A549 (cell line): Measurements from ENCODE around the gene PAPPA. TPM values are rescaled to one million over a fixed set of nuclear protein-coding genes. Genes with fewer than 3 reads are reported as not detected.
A peak's percentile ranks its signal among the peaks of the same experiment; 100 is the strongest.

Experiments used
- CBX8 ChIP-seq: fragments of 200-600 bp; sonication (generic); IDR thresholded peaks from 2 replicates; pipeline ENCODE4 v1.6.1; 2016
- CEBPB ChIP-seq, 2 experiments: fragments of >200 bp in 1 of 2; sonication (Bioruptor Twin) in 1 of 2; formaldehyde crosslinking in 1 of 2; IDR thresholded peaks; 2 replicates each; pipeline ENCODE4 v1.6.1; 2012 to 2016
- CHD4 ChIP-seq: fragments of 200-600 bp; sonication (generic); IDR thresholded peaks from 2 replicates; pipeline ENCODE4 v1.6.1; 2016; ENCODE audit warnings: antibody characterized with exemption, mild to moderate bottlenecking, borderline replicate concordance
- EHF ChIP-seq: fragments of 250-450 bp; sonication (Bioruptor Pico); IDR thresholded peaks from 2 replicates; pipeline ENCODE4 v1.5.0; 2020; ENCODE audit warnings: mild to moderate bottlenecking
- EHMT2 ChIP-seq: fragments of 200-600 bp; sonication (generic); IDR thresholded peaks from 2 replicates; pipeline ENCODE4 v1.6.1; 2016; ENCODE audit warnings: antibody characterized with exemption, low read depth, mild to moderate bottlenecking, moderate library complexity
- EP300 ChIP-seq, 2 experiments: fragments of >200 bp; sonication (Bioruptor Twin); formaldehyde crosslinking; IDR thresholded peaks; 2 replicates in 1 of 2; 3 replicates in 1 of 2; pipeline ENCODE4 v1.6.1; 2016 to 2017
- ESRRA ChIP-seq: fragments of 150-350 bp; IDR thresholded peaks from 2 replicates; pipeline ENCODE4 v1.6.1; 2014; ENCODE audit warnings: mild to moderate bottlenecking, low read length, borderline replicate concordance
- GATA3 ChIP-seq: IDR thresholded peaks from 2 replicates; pipeline ENCODE4 v1.6.1; 2012; ENCODE audit warnings: borderline replicate concordance
- HOXA7 ChIP-seq: fragments of 250-450 bp; sonication (Bioruptor Pico); IDR thresholded peaks from 2 replicates; pipeline ENCODE4 v1.5.0; 2020; ENCODE audit warnings: mild to moderate bottlenecking, moderate library complexity
- HOXB13 ChIP-seq: fragments of 250-450 bp; sonication (Bioruptor Pico); IDR thresholded peaks from 2 replicates; pipeline ENCODE4 v1.5.0; 2020; ENCODE audit warnings: low read depth, mild to moderate bottlenecking, moderate library complexity
- HOXB5 ChIP-seq: fragments of 250-450 bp; sonication (Bioruptor Pico); IDR thresholded peaks from 2 replicates; pipeline ENCODE4 v1.5.0; 2020; ENCODE audit warnings: mild to moderate bottlenecking, moderate library complexity
- JUN ChIP-seq, 2 experiments: fragments of >200 bp; sonication (Bioruptor Twin); formaldehyde crosslinking; IDR thresholded peaks; 2 replicates in 1 of 2; 3 replicates in 1 of 2; pipeline ENCODE4 v1.6.1; 2016 to 2017
- JUNB ChIP-seq: fragments of >200 bp; sonication (Bioruptor Twin); formaldehyde crosslinking; IDR thresholded peaks from 2 replicates; pipeline ENCODE4 v1.6.1; 2016
- KDM5A ChIP-seq: fragments of 200-600 bp; sonication (generic); IDR thresholded peaks from 2 replicates; pipeline ENCODE4 v1.6.1; 2016; ENCODE audit warnings: antibody characterized with exemption, mild to moderate bottlenecking
- MYC ChIP-seq: IDR thresholded peaks from 2 replicates; pipeline ENCODE4 v1.6.1; 2012; ENCODE audit warnings: mild to moderate bottlenecking, inconsistent platforms, low read length, improper control_type of control experiment, borderline replicate concordance
- NFE2L2 ChIP-seq: fragments of 150-350 bp; conservative IDR thresholded peaks from 2 replicates; pipeline ENCODE4 v1.6.1; 2014; ENCODE audit warnings: low read length
- PHF8 ChIP-seq: fragments of 200-600 bp; sonication (generic); IDR thresholded peaks from 2 replicates; pipeline ENCODE4 v1.6.1; 2016; ENCODE audit warnings: low read depth, mild to moderate bottlenecking, antibody characterized with exemption, moderate library complexity, borderline replicate concordance
- POLR2AphosphoS2 ChIP-seq: conservative IDR thresholded peaks from 2 replicates; pipeline ENCODE4 v1.6.1; 2012; ENCODE audit warnings: low read length, improper control_type of control experiment, inconsistent platforms
- RAD21 ChIP-seq, 2 experiments: fragments of >200 bp in 1 of 2; sonication (Bioruptor Twin) in 1 of 2; formaldehyde crosslinking in 1 of 2; IDR thresholded peaks in 1 of 2; conservative IDR thresholded peaks in 1 of 2; 2 replicates in 1 of 2; 3 replicates in 1 of 2; pipeline ENCODE4 v1.6.1; 2012 to 2018; ENCODE audit warnings: inconsistent platforms in 1 of 2
- RARB ChIP-seq: fragments of 250-450 bp; sonication (Bioruptor Pico); IDR thresholded peaks from 2 replicates; pipeline ENCODE4 v1.8.0; 2021; ENCODE audit warnings: mild to moderate bottlenecking, moderate library complexity
- RNF2 ChIP-seq: fragments of 200-600 bp; sonication (generic); IDR thresholded peaks from 2 replicates; pipeline ENCODE4 v1.6.1; 2016; ENCODE audit warnings: low read depth, mild to moderate bottlenecking, antibody characterized with exemption, moderate library complexity, borderline replicate concordance
- SMC3 ChIP-seq: fragments of >200 bp; sonication (Bioruptor Twin); formaldehyde crosslinking; IDR thresholded peaks from 3 replicates; pipeline ENCODE4 v1.6.1; 2018; ENCODE audit warnings: inconsistent platforms
- SREBF2 ChIP-seq: fragments of 450-650 bp; IDR thresholded peaks from 2 replicates; pipeline ENCODE4 v1.6.1; 2014; ENCODE audit warnings: mild to moderate bottlenecking, moderate library complexity
- TFCP2L1 ChIP-seq: fragments of 250-450 bp; sonication (Bioruptor Pico); IDR thresholded peaks from 2 replicates; pipeline ENCODE4 v1.5.0; 2021; ENCODE audit warnings: mild to moderate bottlenecking
- USF2 ChIP-seq: fragments of 450-650 bp; IDR thresholded peaks from 2 replicates; pipeline ENCODE4 v1.6.1; 2014; ENCODE audit warnings: antibody characterized with exemption
- ZNF302 ChIP-seq: fragments of 250-450 bp; sonication (Bioruptor Pico); IDR thresholded peaks from 2 replicates; pipeline ENCODE4 v1.9.0; 2021; ENCODE audit warnings: inconsistent platforms, mild to moderate bottlenecking, moderate library complexity
- polyA plus RNA-seq, 4 experiments: library from polyadenylated mRNA; depleted of rRNA in 3 of 4; stranded (reverse); fragments of >200 nt; fragmentation: RNase III in 1 of 4; extraction: RNeasy Plus Mini Kit Qiagen cat#74134 plus additional on column Dnase treatment in 1 of 4; gene quantifications; 2 replicates in 3 of 4; 3 replicates in 1 of 4; pipeline ENCODE4 v1.2.3, GENCODE V29; 2011 to 2017
- TF ChIP-seq, protein P1 (sequence below): fragments of >200 bp; sonication (Bioruptor Twin); formaldehyde crosslinking; IDR thresholded peaks from 2 replicates; pipeline ENCODE4 v1.6.1; 2016
- TF ChIP-seq, protein P2 (sequence below): fragments of 200-600 bp; sonication (generic); IDR thresholded peaks from 2 replicates; pipeline ENCODE4 v1.6.1; 2016; ENCODE audit warnings: antibody characterized with exemption, mild to moderate bottlenecking, moderate library complexity

PAPPA gene
- polyA plus RNA-seq, 2 of the 4 experiments (the other 2 are of a cell fraction): 40.0 to 127 TPM

DNA sequence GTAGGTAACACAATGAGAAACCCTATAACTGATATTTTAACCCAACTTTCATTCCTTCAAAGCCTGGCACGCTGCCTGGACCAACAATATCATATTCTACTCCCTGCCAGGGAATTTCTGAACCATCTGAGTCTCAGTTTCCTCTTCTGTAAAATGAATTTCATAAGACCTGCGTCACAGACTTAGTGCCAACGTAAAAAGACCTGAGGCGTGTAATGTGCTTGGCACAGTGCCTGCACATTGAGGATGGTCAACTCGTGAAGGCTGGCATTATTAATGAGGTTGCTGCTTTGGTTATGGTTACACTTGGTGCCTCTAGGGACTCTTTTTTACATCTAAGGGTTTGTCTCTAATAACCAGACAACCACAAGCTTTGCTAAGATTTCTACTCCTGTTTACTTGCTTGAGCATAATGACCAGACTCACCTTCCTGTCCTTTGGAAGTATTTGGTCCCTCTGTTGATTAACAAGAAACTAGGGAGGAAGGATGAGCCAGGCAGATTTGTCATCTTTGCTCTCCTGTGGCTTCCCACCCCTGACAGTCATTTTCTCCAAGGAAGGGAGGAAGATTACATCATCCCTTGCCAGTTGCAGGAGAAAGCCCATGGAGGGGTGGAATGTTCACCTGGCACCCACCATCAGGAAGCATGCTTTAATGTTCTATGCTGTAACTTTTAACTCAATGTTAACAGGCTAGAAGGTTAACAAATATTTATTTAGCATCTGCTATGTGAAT, 79.0 kb downstream of the PAPPA start (continued):
- TF ChIP-seq JUNB: peak; percentile 91
- 0 out of 2 replicates have a peak, but pooled peaks have one; percentile 73 for TF ChIP-seq EHF
- no peak for TF ChIP-seq MYC
- no peak for TF ChIP-seq CHD4
- TF ChIP-seq JUN (IDR thresholded peaks at IDR 0.05): peak; percentile 89 to 93
- no peak for TF ChIP-seq USF2
- no peak for TF ChIP-seq TFCP2L1 (CRISPR knock-in tag)
- no peak for TF ChIP-seq RNF2
- peak; percentile 89 for TF ChIP-seq RARB (CRISPR knock-in tag)
- peak; percentile 74 for TF ChIP-seq HOXA7 (CRISPR knock-in tag)
- TF ChIP-seq CBX8: no peak
- no peak for TF ChIP-seq PHF8
- TF ChIP-seq SREBF2: no peak
- TF ChIP-seq EP300 (IDR thresholded peaks at IDR 0.05): peak; percentile 92 to 98
- TF ChIP-seq RAD21 (conservative IDR thresholded peaks at IDR 0.05 in 1 of 2, IDR thresholded peaks at IDR 0.05 in 1 of 2): peak; percentile 25 to 33; a peak in 4 of 5 replicates
- TF ChIP-seq SMC3: peak; percentile 43
- TF ChIP-seq NFE2L2: 0 out of 2 replicates have a peak, but pooled peaks have one; percentile 10
- peak; percentile 97 for TF ChIP-seq GATA3
- TF ChIP-seq, protein P1, sequence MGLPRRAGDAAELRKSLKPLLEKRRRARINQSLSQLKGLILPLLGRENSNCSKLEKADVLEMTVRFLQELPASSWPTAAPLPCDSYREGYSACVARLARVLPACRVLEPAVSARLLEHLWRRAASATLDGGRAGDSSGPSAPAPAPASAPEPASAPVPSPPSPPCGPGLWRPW: peak; percentile 53; the same call in 1 of the 2 replicates
- no peak for TF ChIP-seq ZNF302 (CRISPR knock-in tag)
- TF ChIP-seq POLR2AphosphoS2: no peak
- TF ChIP-seq ESRRA: no peak
- no peak for TF ChIP-seq KDM5A
- TF ChIP-seq CEBPB (IDR thresholded peaks at IDR 0.05): peak; percentile 73 to 92
- peak; percentile 93 for TF ChIP-seq HOXB5
- no peak for TF ChIP-seq EHMT2
- TF ChIP-seq, protein P2, sequence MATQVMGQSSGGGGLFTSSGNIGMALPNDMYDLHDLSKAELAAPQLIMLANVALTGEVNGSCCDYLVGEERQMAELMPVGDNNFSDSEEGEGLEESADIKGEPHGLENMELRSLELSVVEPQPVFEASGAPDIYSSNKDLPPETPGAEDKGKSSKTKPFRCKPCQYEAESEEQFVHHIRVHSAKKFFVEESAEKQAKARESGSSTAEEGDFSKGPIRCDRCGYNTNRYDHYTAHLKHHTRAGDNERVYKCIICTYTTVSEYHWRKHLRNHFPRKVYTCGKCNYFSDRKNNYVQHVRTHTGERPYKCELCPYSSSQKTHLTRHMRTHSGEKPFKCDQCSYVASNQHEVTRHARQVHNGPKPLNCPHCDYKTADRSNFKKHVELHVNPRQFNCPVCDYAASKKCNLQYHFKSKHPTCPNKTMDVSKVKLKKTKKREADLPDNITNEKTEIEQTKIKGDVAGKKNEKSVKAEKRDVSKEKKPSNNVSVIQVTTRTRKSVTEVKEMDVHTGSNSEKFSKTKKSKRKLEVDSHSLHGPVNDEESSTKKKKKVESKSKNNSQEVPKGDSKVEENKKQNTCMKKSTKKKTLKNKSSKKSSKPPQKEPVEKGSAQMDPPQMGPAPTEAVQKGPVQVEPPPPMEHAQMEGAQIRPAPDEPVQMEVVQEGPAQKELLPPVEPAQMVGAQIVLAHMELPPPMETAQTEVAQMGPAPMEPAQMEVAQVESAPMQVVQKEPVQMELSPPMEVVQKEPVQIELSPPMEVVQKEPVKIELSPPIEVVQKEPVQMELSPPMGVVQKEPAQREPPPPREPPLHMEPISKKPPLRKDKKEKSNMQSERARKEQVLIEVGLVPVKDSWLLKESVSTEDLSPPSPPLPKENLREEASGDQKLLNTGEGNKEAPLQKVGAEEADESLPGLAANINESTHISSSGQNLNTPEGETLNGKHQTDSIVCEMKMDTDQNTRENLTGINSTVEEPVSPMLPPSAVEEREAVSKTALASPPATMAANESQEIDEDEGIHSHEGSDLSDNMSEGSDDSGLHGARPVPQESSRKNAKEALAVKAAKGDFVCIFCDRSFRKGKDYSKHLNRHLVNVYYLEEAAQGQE: no peak
- TF ChIP-seq HOXB13 (CRISPR knock-in tag): peak; percentile 34; the same call in 1 of the 2 replicates
